ENCODE data around the gene RSAD1. TPM values are rescaled to one million over a fixed set of nuclear protein-coding genes. Genes with fewer than 3 reads are reported as not detected.

Gene RSAD1
- total RNA-seq = 17.7 and 27.3 TPM in 2 replicates

DNA sequence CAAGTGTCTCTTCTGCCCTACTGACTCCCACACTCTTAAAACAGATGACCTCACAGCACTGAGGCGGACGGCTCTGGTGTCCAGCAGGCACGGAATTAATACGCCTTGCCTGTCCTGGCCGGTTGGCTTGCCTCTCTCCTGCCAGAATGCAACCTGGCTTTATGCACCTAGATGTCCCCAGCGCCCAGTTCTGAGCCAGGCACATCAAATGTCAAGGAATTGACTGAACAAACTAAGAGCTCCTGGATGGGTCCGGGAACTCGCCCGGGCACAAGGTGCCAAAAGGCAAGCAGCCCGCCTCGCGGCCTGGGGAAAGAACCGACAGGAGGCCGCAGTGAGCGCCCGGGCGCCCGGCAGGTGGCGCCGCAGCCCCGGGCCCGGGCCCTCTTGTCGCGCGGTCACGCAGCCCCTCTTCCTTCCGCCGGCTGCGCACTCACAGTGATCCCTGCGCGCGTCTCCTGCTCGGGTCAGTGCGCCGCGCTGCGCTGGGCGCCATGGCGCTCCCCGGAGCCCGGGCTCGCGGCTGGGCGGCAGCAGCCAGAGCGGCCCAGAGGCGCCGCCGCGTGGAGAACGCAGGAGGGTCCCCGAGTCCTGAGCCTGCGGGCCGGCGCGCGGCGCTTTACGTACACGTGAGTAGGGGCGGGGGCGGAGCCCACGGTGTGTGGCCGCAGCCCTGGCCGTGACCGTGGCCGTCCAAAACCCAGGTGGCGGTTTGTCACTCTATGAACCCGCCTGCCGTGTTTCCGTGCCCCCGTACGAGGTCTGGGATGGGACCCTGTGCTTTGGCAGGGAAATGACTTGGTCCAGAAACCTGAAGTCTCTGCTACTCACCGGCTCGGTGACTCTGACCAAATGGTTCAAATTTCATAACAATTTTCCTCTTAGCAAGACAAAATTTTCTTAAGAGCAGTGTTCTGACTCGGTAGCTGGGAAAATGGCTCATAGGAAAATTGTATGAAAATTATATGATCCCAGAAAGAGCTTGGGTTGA, at the start of gene RSAD1:
RSAD1 (plus strand) TSS at position 470 of the 991 bp plus-strand sequence; CDS start at position 495, 25 bp downstream.

DNA sequence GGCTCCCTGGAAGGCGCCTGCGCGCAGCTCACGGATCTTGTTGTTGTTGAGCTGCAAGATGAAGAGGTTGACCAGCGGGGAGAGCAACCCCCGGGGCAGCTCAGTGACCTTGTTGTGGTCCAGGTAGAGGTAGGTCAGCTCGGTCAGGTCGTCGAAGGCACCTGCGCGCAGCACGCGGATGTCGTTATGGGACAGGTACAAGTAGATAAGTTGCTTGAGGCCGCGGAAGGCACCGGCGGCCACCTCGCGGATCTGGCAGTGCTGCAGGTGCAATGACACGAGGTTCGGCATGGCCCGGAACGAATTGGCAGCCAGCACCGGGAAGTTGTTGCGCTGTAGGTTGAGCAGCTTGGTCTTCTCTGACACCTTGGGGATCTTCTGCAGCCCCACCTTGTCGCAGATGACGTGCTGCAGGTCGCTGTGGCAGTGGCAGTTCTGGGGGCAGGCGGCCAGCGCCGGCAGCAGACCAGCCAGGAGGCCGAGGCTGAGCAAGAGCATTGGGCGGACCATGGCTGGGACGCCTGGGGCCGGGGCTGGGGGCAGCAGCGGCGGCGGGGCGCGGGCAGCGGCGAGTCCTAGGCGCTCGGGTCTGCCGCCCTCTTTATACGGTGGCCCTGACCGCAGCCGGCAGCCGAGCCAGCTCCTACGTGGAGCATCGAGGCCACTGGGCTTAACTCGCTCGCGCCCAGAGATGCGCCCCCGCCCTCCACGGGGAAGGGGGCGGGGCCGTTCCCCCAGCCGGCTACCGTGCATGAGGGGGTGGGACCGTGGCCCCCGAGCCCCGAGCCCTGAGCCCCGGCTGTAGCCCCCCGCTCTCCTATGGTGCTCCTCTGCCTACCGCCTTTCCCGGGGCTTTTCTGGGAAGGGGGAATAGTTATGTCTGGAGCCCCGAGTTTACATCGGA, 10.1 kb upstream of the RSAD1 start, which contains the start of gene CHAD:
CHAD (minus strand) TSS at position 577 of the 904 bp plus-strand sequence; CDS start at position 510, 67 bp downstream.

DNA sequence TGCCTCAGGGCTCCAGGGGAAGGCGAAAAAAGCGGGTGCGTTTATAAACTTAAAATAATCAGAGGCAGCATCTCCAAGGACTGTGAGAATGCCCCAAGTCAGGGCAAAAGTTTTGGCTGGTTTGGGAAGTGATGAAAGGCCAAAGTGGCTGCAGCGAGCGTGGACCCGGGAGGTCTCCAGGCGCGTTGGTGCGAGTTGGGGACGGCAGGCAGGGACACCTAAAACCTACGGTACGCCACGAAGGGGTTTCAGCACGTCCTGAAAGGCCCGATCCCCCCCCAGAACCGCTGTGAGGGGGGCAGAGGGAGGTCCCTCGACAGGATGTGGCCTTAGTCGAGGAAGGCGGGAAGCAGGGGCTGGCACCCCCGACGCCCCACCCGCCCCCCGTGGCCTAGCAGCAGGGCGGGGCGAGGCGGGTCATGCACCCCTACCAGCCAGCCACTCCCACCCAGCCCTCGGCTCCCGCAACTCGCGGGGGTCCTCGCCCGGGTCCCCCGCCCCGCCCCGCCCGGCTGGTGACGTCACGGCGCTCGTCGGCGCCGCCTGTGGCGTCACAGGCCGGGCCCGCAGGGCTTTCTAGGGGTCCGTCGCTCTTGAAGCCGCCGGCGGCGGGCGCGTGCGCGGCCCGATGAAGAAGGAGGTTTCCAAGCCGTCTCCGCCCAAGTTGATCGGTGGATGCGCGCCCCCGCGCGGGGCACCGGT, 29.4 kb downstream of the RSAD1 start, which contains the start of gene MYCBPAP:
MYCBPAP (plus strand) TSS at position 569 of the 702 bp plus-strand sequence. CDS start 236 bp downstream, outside the sequence.

DNA sequence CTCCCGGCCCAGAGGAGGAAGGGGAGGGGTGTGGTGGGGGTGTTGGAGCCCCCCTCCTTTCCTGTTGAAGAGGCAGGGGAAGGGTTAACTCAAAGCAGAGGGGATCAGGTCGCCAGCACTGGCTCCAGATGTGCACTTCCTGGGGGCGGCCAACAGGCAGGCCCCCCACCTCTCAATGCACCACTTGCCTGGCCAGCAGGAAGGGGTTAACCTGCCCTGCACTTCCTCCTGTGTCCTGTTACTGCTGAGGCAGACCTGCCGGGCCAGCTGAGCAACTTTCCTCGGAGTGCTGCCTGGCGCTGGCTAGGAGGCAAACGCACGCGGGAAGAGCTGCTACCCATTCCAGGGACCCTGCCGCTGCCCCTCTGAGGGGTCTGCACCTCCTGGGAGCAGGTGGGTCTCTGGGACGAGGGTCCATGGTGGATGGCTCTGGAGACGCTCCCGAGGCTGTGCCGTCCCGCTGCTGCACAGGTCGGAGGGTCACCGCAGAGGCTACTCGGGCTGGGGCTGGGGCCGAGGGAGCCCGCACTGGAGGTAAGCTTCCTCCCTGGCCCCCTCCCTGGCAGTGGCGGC, 53.9 kb downstream of the RSAD1 start, which contains the start of gene EPN3:
EPN3 (plus strand) TSS at position 284 of the 573 bp plus-strand sequence. CDS start 3,822 bp downstream, outside the sequence.

Other genes starting within 250 kb of the RSAD1 start
- 0.09 TPM in 1 of 2 replicates, not detected in the other for gene TMEM92, start 204.4 kb upstream of the RSAD1 start, total RNA-seq
- gene XYLT2, start 132.7 kb upstream of the RSAD1 start, total RNA-seq = 65.6 and 108 TPM in 2 replicates
- 26.2 and 56.7 TPM in 2 replicates for gene MRPL27, start 105.7 kb upstream of the RSAD1 start, total RNA-seq
- 0.59 and 4.3 TPM in 2 replicates for gene EME1, start 105.6 kb upstream of the RSAD1 start, total RNA-seq
- gene LRRC59, start 81.3 kb upstream of the RSAD1 start, total RNA-seq = 157 and 297 TPM in 2 replicates
- 28.2 and 28.5 TPM in 2 replicates for gene ACSF2, start 52.6 kb upstream of the RSAD1 start, total RNA-seq
- gene CHAD, start 10.0 kb upstream of the RSAD1 start, total RNA-seq = not detected in 2 replicates
- gene MYCBPAP, start 29.6 kb downstream of the RSAD1 start, total RNA-seq = 0.59 and 0.74 TPM in 2 replicates
- 0.30 TPM in 1 of 2 replicates, not detected in the other for gene EPN3, start 53.9 kb downstream of the RSAD1 start, total RNA-seq
- gene SPATA20, start 68.3 kb downstream of the RSAD1 start, total RNA-seq = 54.0 and 82.4 TPM in 2 replicates
- 0.05 TPM in 1 of 2 replicates, not detected in the other for gene CACNA1G, start 81.9 kb downstream of the RSAD1 start, total RNA-seq
- gene ABCC3, start 156.0 kb downstream of the RSAD1 start, total RNA-seq = 5.6 and 9.1 TPM in 2 replicates
- 24.1 and 32.2 TPM in 2 replicates for gene ANKRD40, start 229.1 kb downstream of the RSAD1 start, total RNA-seq
- gene LUC7L3, start 240.7 kb downstream of the RSAD1 start, total RNA-seq = 26.8 and 27.6 TPM in 2 replicates

Measured in smooth muscle cell of the umbilical artery (primary cell).